SW480 (cell line): Measurements from ENCODE around the gene NECAP2.
"Not testable (repeated sequence)": the region's sequence is repeated elsewhere in the genome, so short reads cannot be mapped to it uniquely, and the experiment has no call there.

Experiments used
- DNase-seq: peaks from one replicate; pipeline ENCODE4 v3.0.0-alpha.2; 2016; ENCODE audit warnings: low spot score

The NECAP2 gene

DNA sequence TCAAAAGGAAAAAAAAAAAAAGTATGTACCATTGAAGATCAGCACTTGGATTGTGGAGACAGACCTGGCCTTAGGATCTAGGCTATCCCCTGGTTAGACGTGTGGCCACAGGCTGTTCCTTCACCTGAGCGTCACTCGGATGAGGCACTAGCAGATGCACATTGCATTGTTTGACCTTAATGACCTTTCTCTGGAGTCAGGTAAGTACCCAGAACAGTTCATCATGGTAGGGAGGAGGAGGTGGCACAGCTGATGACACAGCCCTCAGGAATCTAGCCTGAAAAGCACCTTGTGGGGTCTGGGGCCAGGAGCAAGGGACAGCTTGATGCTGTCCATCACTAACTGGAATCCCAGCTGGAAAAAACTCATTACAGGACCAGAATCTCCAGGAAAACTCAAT lies 21.2 kb downstream of the NECAP2 start:
- DNase-seq = no peak

DNA sequence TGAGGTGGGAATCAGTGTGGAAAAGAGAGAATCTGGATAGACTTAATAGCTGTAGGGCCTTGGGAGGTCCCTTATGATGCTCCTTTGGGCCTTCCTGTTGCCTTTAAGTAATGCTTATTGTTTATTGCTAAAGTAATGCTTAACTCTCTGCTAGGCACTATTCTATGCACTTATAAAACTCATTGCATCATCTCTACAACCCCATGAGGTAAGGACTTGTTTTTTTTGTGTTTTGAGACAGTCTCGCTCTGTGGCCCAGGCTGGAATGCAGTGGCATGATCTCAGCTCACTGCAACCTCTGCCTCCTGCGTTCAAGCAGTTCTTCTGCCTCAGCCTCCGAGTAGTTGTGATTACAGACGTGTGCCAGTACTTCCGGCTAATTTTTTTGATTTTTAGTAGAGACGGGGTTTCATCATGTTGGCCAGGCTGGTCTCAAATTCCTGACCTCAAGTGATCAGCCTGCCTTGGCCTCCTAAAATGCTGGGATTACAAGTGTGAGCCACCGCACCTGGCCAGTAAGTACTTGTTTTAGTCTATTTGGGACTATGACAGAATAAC lies 22.3 kb downstream of the NECAP2 start:
- DNase-seq = no peak

DNA sequence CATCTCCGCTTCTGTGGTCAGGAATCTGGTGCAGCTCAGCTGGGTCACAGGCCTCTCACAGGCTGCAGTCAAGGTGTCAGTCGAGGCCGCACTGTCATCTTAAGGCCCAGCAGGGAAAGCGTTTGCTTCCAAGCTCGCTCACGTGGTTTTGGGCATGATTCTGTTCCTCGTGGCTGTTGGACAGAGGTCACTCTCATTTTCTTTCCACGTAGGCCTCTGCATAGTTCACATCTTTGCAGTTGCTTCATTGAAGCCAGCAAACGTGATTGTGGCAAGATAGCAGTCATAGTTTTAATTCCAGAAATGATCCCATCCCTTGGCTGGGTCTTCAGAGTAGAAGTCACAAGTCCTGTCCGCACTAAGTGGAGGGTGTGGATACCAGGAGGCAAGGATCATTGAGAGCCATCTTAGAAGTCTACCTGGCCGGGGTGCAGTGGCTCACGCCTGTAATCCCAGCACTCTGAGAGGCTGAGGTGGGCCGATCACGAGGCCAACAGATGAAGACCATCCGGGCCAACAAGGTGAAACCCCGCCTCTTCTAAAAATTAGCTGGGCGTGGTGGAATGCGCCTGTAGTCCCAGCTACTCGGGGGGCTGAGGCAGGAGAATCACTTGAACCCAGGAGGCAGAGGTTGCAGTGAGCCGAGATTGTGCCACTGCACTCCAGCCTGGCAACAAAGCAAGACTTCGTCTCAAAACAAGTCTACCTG lies 24.5 kb downstream of the NECAP2 start:
- DNase-seq = no peak

DNA sequence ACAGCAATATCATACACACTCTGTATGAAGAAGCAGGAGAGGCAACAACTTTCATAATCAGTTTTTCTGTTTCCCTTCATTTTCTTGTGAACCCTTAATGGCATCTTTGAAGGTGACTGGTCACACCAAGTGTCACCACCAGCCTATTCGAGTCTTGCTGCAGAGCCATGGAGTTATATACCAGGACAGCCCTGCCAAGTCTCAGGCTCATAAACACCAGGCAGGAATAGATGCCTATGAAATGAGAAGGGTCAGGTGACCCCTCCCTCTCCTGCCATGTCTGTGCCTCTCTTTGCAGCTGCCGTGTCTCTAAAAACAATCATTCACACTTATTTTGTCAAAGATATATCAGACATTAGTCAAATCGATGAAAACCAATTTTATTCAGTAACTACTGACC lies 28.0 kb downstream of the NECAP2 start:
- no peak for DNase-seq

DNA sequence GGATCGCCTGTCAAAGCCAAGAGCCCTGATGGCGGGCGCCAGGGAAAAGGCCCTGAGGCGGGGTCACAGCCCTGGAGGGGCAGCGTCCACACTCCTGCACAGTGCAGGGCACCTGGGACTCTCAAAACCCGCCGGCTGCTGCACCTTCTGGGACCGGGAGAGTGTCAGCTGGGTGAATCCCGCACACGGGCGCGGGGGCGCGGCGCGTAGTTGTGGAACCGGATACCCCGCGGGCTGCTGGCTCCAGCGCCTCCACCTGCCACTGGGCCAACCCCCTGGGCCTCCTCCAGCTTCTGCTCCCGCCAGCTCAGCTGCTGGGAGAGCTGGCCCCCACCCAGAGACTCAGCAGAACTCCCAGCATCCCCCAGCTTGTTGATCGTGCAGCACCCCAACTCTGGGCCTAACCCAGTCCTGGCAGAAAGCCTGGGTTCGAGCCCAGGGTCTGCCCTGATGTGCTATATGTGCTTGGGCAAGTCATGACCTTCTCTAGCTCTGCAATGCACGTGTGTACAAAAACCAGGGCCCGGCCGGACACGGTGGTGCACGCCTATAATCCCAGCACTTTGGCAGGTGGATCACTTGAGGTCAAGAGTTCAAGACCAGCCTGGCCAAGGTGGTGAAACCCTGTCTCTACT lies 33.8 kb downstream of the NECAP2 start:
- no peak for DNase-seq

DNA sequence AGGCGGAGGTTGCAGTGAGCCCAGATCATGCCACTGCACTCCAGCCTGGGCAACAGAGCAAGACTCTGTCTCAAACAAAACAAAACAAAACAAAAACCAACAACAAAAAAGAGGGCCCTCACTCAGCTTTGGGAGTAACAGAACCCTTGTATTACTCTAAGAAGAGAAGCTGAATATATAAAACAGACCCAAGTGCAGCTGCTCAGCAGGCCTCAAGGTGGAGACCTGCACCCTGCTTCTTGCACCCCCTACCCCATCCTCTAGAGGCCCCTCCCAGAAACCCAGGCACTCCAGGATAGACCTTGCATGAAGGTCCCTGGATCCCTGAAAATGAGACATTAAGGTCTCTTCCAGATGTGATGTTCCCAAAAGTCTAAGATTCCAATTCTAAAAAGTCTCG lies 34.4 kb downstream of the NECAP2 start:
- not testable (repeated sequence) for DNase-seq

DNA sequence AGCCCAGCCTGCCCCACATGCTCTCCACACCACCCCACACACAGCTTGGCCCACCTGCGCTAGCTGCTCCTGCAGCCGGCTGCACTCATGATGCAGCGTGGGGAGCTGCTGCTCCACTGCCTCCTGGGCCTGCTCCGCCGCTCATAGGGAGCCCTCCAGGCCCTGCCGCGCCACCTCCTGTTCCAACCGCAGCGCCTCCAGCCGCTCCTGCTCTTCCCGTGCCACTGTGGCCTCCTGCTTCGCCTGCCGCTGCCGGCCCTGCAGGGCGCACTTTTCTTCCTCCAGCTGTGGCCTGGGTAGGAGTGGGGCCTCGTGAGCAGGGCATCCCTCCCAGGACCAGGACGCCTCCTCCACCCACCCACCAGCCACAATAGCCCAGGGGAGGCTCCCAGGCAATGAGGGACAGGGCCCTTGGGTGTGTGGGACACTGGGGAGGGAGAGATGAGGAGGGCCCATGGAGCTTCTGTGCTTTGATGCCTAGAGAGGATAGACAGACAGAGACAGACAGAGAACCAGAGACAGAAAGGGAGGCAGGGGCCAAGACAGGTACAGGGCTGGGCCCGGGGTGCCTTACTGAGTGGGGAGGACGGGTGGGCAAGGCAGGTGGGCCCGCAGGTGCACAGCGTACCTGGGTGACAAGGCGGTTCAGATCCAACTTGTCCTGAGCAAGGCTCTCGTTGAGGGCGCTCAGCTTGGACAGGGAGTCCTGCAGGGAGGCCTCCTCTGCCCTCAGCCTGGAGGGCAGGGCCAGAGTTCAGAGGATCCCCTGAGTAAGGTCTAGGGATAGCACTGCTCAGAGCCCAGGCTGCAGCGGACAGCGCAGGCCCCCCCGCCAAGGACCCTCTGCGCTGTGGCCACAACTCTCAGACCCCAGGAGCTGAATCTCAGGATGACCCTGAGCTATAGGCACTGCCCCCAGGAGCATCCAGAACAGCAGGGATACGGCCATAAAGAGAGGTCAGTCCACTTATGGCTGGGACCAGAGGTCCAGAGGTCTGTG lies 35.5 kb downstream of the NECAP2 start:
- not testable (repeated sequence) for DNase-seq

DNA sequence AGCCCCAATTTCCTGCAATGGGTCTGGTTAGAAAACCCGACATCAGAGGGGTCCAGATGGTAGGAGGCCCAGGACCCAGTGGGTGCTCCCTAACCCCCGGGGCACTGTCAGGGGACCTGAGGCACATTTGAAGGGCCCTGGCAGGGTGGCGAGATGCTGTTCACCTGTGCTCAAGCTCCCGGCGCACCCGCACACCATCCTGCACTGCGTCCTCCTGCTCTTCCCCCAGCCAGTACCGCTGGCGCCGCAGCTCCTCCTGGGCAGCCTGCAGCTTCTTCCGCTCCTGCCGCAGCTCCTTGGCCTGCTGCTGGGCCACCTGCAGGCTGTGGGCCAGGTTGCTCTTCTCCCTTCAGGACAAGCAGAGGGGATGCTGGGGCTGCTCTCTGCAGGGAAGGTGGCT lies 37.6 kb downstream of the NECAP2 start:
- no peak for DNase-seq

DNA sequence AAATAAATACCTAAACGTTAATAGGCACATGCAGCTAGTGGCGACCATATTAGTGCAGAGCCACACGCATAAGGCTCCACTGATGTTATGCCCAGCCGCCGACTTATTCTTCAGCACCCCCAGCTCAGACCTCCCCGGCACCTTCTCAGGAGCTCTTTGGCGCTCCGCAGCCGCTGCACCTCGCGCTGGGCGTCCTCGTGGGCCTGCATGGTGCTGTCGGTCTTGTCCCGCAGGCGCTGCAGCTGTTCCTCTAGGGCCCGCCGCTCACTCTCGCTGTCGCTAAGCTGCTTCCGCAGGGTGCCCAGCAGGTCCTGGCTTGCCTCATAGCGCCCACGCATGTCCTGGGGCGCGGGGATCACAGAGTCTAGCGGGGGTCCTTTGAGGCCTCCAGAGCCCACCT lies 42.6 kb downstream of the NECAP2 start:
- not testable (repeated sequence) for DNase-seq

DNA sequence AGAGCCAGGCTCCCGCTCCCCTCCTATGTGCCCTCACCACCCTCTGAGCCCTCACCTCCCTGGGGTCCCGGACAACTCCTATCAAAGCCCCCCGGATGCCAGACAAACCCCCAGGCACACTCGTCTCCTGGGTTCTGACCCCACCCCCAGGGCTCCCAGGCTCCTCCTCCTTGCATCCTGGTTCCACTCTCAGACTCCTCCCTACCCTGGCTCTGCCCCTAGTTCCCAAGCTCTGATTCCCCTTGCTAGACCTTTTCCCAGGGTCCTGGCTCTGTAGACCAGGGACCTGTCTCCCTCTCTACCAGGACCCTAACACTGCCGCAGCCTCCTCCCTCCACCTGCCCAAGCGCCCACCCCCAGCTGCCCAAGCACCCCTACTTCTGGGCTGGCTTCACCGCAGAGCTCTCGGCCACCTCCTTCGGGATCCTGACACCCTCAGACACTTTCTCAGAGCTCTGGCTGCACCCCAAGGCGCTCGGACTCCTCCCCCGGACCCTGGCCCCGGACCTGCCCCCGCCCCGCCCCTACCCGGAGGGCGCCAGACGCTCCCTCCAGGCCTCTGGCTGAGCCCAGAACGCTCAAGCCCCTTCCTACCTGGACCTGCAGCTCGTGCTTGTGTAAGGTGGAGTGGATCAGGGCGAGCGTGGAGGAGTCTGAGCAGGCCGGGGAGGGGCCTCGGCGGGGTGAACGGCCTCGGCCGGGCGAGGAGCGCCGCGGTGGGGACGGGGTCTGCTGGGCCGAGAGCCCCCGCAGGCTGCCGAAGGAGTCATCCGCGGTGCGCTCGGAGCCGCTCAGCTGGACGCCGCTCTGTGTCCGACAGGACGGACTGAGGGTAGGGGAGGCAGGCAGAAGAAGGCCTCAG lies 43.3 kb downstream of the NECAP2 start:
- DNase-seq = not testable (repeated sequence)

DNA sequence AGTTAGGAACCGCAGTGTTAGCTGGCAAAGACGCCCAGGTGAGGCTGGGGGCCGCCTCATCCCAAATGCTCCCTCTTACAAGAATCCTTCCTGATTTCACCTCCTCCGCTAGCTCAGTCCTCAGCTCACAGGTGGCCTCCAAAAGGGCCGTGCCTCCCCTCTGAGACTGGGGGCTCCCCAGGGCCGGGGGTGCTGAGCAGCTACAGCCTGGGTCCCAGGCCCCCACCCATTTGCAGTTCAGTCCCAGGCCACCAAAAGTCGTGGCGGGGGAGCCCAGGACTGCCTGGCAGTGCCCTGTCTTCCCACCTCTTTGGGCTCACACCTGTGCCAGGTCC lies 43.9 kb downstream of the NECAP2 start:
- no peak for DNase-seq

DNA sequence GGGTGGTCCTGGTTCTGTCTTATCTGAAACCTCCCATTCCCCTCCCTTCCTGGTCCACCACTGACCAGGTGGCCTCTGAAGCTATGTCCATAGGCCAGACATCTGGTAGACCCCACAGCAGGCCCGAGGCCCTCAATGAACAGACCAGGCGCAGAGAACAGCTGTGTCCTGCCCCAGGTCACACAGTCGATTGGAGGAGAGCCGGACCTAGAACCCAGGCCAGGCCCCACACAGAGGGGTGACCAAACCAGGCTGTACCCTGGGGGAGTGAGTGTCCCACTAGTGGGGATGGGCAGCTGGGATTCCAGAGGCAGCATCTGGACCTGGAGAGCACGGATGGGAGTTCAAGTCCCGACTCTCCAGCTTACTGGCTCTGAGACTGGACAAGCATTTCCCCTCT lies 44.4 kb downstream of the NECAP2 start:
- no peak for DNase-seq

DNA sequence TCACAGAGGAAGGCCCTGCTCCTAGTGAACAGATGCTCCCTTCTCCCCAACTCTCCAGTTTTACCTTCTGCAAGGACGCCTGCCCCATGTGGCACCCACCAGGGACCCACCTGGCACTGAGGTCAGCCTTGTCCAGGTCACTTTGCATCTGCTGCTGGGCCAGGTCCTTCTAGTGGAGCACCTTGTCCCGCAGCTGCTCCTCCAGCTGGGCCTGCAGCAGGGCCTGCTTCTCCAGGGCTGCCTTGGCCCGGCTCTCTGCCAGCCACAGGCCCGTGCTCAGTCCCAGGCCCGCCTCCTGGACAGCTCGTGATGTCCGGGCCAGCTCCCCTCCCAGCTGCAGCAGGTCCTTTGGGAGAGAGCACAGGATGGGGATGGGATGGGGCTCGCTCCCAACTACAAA lies 45.8 kb downstream of the NECAP2 start:
- DNase-seq = not testable (repeated sequence)

DNA sequence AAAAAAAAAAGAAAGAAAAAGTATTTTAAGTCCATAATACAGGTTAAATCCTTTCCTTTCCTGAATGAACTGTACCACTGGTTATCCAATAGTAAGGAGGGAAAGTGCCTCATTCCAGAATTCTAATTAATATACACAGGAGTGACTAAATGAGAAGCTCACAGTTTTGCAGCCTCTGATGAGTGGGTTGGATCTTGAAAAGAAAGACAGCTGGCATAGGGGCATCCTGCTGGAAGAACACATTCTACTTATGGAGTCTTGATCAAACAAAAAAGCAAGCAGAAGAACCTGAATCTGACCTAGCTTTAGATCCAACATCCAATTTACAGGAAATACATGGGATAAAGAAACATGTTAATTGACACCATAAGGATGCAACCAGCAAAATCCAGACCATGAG lies 46.5 kb downstream of the NECAP2 start:
- not testable (repeated sequence) for DNase-seq

DNA sequence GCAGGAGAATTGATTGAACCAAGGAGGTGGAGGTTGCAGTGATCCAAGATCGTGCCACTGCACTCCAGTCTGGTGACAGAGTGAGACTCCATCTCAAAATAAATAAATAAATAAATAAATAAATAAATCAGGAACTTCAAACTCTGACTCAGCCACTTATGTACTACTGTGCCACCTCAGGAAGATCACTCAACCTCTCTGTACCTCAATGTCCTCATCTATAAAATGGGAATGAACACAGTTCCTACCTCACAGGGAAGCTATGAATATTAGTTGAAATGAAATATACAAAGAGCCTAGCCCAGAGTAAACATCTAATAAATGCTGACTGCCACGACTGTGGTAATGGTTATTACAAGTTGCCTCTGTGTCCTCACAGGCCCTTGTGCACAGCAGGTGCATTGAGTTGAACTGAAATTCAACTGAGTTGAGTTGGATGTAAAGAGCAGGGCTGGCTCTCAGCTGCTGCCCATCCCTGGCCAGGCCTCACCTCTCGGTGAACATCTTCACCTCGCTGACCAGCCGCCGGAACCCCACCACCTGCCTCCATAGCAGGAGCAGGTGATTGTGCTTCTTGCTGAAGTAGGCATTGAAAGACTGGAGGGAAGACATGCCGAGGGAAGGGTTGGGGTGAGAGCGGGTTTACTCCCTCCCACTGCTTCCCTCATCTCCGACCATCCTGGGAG lies 48.8 kb downstream of the NECAP2 start:
- not testable (repeated sequence) for DNase-seq

DNA sequence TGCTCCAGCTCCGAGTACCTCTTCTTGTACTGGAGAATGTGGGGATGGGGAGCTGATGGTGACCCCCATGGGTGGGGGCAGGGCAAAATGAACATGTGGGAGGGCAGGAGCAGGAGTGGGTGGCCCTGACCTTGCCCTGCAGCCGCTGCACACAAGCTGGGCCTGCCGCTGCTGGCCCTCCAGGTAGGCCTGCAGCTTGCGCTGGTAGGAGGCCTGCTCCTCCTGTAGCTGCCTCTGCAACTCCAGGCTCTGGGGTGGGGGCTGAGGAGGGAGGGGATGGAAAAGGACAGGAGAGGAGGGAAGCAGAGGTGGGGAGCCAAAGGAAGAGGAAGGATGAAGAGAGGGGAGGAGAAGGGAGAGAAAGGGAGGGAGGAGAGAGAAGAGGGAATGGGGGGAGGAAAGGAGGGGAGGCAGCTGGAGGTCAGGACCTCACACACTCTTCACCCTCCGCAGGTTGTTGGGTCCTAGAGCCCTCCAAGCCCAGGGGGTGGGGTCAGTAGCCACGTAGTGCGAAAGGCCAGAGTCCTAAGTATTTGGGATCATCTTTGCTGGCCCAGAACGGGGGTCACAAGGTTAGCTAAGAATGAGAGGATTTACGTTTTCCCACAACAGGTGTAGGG lies 50.6 kb downstream of the NECAP2 start:
- no peak for DNase-seq

DNA sequence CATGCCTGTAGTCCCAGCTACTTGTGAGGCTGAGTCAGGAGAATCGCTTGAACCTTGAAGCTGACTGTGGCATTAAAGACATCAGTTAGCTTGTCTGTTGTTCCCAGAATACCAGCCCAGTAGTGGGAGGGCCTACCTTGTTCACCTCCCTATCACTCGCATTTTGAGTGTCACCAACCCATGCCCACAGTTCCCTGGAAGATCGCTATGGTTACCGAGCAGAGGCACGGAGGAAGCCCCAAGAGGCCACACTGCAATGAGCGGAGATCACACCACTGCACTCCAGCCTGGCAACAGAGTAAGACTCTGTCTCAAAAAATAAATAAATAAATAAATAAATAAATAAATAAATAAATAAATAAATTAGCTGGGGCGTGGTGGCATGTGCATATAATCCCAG lies 52.4 kb downstream of the NECAP2 start:
- DNase-seq = not testable (repeated sequence)

DNA sequence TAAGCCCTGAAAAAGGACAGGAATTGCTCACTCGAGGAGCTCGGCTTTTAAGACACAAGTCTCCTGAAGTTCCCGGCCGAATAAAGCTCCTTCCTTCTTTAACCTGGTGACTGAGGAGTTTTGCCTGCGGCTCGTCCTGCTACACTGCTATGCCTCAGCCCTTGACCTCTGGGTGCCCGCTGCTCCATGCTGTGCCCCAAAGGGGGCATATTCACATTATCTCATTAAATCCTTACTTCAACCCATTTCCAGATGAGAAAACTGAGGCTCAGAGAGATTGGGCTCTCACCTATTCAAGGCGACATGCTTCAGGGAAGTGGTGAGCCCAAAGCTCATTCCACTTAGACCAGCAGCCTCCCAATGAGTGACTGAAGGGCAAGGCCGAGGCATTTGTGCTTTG lies 53.2 kb downstream of the NECAP2 start:
- DNase-seq = not testable (repeated sequence)

DNA sequence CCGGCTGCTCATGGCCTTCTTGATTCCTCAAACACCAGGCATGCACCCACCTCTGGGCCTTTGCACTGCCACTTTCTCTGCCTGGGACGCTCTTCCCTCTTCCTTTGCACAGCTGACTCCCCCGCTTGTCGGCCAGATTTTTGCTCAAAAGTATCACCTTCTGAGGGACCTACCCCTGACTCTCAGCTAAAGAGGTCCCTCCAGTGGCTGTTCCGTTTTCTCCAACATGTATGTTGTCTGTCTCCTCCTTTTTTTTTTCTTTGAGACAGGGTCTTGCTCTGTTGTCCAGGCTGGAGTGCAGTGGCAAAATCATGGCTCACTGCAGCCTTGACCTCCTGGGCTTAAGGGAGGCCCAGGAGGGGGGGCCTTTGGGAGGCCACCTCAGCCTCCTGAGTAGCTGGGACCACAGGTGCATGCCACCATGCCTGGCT lies 57.0 kb downstream of the NECAP2 start:
- not testable (repeated sequence) for DNase-seq

DNA sequence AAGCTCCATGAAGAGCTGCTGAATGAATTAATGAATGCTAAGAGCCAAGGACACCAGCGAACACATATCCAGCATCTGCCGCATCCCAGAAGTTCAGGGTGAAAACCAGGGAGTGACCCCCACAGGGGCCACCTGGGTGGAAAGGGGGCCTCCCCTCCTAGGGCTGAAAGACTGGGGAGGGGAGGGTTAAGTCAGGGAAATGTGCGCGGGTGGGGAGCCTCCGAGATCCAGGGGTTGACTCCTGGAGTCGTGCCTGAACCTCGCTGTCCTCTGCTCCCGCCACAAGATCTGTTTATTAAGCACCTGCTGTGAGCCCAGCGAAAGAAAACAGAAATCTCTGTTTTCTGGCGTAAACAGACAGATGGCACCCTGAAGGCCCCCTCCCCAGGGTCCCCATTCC lies 57.5 kb downstream of the NECAP2 start:
- DNase-seq = not testable (repeated sequence)
